Bronchus fibroblast of lung (primary cell): ENCODE results near the gene MARCHF6. TPM values are rescaled to one million over a fixed set of nuclear protein-coding genes. Genes with fewer than 3 reads are reported as not detected.

Experiments
- total RNA-seq: library from RNA; depleted of rRNA; stranded (reverse); fragments of >200 nt; gene quantifications from 2 replicates; pipeline ENCODE4 v1.2.3, GENCODE V29; 2015

MARCHF6 gene
- total RNA-seq = 19.0 and 69.4 TPM in 2 replicates

DNA sequence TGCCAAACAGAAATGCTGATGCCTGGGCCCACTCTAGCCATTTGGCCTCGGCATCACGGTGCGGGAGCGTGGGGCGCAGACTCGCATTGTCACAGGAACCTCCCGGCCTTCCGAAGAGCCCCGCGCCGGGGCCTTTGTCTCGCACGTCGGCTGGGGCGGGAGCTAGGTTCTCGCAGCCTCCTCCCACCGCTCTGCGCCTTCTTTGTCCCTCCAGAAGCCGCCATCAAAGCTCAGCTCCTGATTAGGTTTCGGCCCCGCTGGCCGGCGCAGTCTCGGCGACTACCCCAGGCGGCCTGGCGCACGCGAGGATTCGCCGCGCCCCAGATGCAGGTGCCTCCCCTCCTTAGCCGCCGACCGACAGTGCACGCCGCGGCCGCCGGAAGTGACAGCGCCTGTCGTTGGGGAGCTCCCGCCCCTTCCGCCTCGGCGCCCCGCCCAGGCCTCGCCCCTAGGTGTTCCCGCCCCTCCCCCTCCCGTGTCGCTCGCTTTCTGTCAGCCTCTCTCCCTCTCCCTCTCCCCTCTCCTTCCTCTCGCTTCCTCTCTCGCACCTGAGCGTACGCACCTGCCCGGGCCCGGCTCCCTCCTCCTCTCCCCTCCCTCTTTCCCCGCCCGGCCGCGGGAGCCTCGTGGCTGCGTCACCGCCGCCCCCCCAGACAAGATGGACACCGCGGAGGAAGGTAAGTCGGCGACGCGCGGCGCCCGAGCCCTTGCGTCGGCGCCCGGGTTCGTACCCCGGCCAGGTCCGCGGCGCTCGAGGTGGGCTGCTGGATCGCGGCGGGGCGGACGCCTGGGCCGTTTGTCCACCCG, at the start of gene MARCHF6:
Gene MARCHF6 (plus strand): TSS at position 455 of the 807 bp plus-strand sequence. CDS start 204 bp downstream, at position 659.

GRCh38 chr5:10307206-10308148, 46.0 kb upstream of the MARCHF6 start, which contains the start of gene CMBL:
CMBL (minus strand) TSS chr5:10307902; CDS start chr5:10290762, 17,140 bp downstream.

Other genes with a start within 250 kb of the MARCHF6 start
- gene ATPSCKMT, start 103.8 kb upstream of the MARCHF6 start, total RNA-seq = 15.6 and 20.8 TPM in 2 replicates
- 432 and 468 TPM in 2 replicates for gene CCT5, start 103.4 kb upstream of the MARCHF6 start, total RNA-seq
- 3.4 and 5.9 TPM in 2 replicates for gene CMBL, start 45.8 kb upstream of the MARCHF6 start, total RNA-seq
- gene ROPN1L, start 88.2 kb downstream of the MARCHF6 start, total RNA-seq = 0.45 and 1.3 TPM in 2 replicates
- 3.7 and 4.0 TPM in 2 replicates for gene ANKRD33B, start 210.4 kb downstream of the MARCHF6 start, total RNA-seq